ENCODE measurements around the gene BBC3.

The BBC3 gene

GRCh38 chr19:47197141-47197540 is 33.9 kb downstream of the BBC3 start:
- DNase-seq (ENCODE audit: low read depth in 2 of 2, low spot score in 1 of 2) = no peak

- DNase-seq (ENCODE audit: low read depth in 2 of 2, low spot score in 1 of 2) = no peak
Measured at GRCh38 chr19:47195434-47195833, 35.6 kb downstream of the BBC3 start.

- DNase-seq (ENCODE audit: low read depth in 2 of 2, low spot score in 1 of 2) = peak; percentile 14 to 41
Measured at GRCh38 chr19:47190167-47190727, 40.8 kb downstream of the BBC3 start.

- no peak for DNase-seq (ENCODE audit: low read depth in 2 of 2, low spot score in 1 of 2)
Measured at GRCh38 chr19:47188507-47189033, 42.4 kb downstream of the BBC3 start.

GRCh38 chr19:47187797-47188196 is 43.2 kb downstream of the BBC3 start:
- DNase-seq (ENCODE audit: low read depth in 2 of 2, low spot score in 1 of 2) = no peak

- no peak for DNase-seq (ENCODE audit: low read depth in 2 of 2, low spot score in 1 of 2)
Measured at GRCh38 chr19:47187335-47187655, 43.7 kb downstream of the BBC3 start.

- DNase-seq (ENCODE audit: low read depth in 2 of 2, low spot score in 1 of 2) = peak; percentile 46 to 78
Measured at GRCh38 chr19:47186446-47187334, 44.3 kb downstream of the BBC3 start.

GRCh38 chr19:47183601-47184000 is 47.4 kb downstream of the BBC3 start:
- no peak for DNase-seq (ENCODE audit: low read depth in 2 of 2, low spot score in 1 of 2)

GRCh38 chr19:47179653-47180310 is 51.2 kb downstream of the BBC3 start:
- DNase-seq (ENCODE audit: low read depth in 2 of 2, low spot score in 1 of 2) = no peak

- DNase-seq (ENCODE audit: low read depth in 2 of 2, low spot score in 1 of 2) = no peak
Measured at GRCh38 chr19:47176627-47177090, 54.3 kb downstream of the BBC3 start.

GRCh38 chr19:47176071-47176626 is 54.9 kb downstream of the BBC3 start:
- DNase-seq (ENCODE audit: low read depth in 2 of 2, low spot score in 1 of 2) = no peak

GRCh38 chr19:47172666-47173455 is 58.1 kb downstream of the BBC3 start:
- DNase-seq (ENCODE audit: low read depth in 2 of 2, low spot score in 1 of 2) = no peak

Measured in stimulated activated CD8-positive, alpha-beta memory T cell treated with anti-CD3 and anti-CD28 coated beads, Interleukin-4, amount 100 ng/mL, for 4 hours (primary cell).